NT2/D1 (cell line): ENCODE data around the gene DES.

Source experiments
- SUZ12 ChIP-seq: IDR thresholded peaks from 2 replicates; pipeline ENCODE4 v1.6.1; 2011; ENCODE audit not compliant: insufficient read length, insufficient read depth; ENCODE audit errors: extremely low read depth
- YY1 ChIP-seq: IDR thresholded peaks from 2 replicates; pipeline ENCODE4 v1.6.1; 2011; ENCODE audit not compliant: insufficient read length, insufficient read depth
- ZNF274 ChIP-seq: IDR thresholded peaks from 2 replicates; pipeline ENCODE4 v1.6.1; 2011; ENCODE audit warnings: mild to moderate bottlenecking, low read depth, low read length

DNA sequence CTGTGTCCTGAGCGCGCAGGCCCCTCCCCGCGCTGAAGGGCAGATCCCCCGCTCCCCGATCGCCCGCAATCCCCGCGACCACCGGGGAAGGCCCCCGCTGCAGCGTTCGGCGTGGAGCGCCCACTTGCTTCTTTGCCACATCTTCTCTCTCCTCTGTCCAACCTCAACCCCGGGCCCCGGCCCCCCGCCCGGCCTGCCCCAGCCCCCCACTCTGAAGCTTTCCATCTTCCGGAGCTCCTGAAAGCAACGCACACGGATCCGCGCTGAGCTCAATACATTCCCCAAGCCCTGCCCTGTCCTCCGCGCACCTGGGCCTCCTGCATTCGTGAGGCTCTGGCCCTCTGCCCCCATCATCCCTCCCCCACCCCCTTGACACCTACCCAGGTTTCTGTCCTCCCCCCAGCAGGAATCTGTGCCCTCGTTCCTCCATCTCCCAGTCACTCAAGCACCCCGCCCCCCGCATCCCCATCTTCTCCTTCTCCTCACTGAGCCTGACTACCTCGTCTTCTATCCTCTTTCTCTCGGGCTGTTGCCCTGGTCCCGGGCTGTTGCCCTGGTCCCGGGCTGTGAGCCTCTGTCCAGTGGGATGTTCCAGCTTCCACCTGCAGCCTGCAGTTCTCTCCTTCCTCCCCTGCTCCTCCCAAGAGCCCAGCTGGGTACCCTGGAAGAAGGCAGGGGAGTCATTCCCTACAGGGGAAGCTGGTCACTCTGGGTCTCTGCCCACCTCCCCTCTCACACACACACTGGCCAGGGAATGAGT is 24.3 kb downstream of the DES start:
- no peak for TF ChIP-seq YY1
- TF ChIP-seq ZNF274: no peak
- TF ChIP-seq SUZ12: no peak
